Stimulated activated CD8-positive, alpha-beta memory T cell treated with anti-CD3 and anti-CD28 coated beads, Interleukin-4, amount 100 ng/mL, for 24 hours (primary cell): ENCODE results near the gene FAM120AOS.
"Not testable (repeated sequence)": the region's sequence is repeated elsewhere in the genome, so short reads cannot be mapped to it uniquely, and the experiment has no call there.

Source experiments
- DNase-seq: peaks from one replicate; pipeline ENCODE4 v3.0.0-alpha.2; 2020; ENCODE audit warnings: low read depth

The FAM120AOS gene

GRCh38 chr9:93467062-93467416, 13.7 kb upstream of the FAM120AOS start:
- DNase-seq: no peak

- no peak for DNase-seq
These were observed 13.2 kb upstream of the FAM120AOS start for GRCh38 chr9:93466416-93467061.

GRCh38 chr9:93465855-93466254, 12.5 kb upstream of the FAM120AOS start:
- DNase-seq: no peak

- DNase-seq: no peak
These were observed 11.5 kb upstream of the FAM120AOS start for GRCh38 chr9:93464876-93465275.

GRCh38 chr9:93464395-93464794, 11.0 kb upstream of the FAM120AOS start:
- no peak for DNase-seq

- DNase-seq: no peak
These were observed 10.4 kb upstream of the FAM120AOS start for GRCh38 chr9:93463638-93464248.

GRCh38 chr9:93461821-93462220, 8.4 kb upstream of the FAM120AOS start:
- DNase-seq: no peak

GRCh38 chr9:93461414-93461743, 8.0 kb upstream of the FAM120AOS start:
- no peak for DNase-seq

GRCh38 chr9:93460689-93461413, 7.5 kb upstream of the FAM120AOS start:
- DNase-seq: no peak

- DNase-seq: no peak
These were observed 6.1 kb upstream of the FAM120AOS start for GRCh38 chr9:93459432-93459847.

- no peak for DNase-seq
These were observed 5.3 kb upstream of the FAM120AOS start for GRCh38 chr9:93458712-93459111.

GRCh38 chr9:93457006-93457405, 3.6 kb upstream of the FAM120AOS start:
- DNase-seq: no peak

- no peak for DNase-seq
These were observed 3.1 kb upstream of the FAM120AOS start for GRCh38 chr9:93456504-93456903.

- no peak for DNase-seq
These were observed 2.6 kb upstream of the FAM120AOS start for GRCh38 chr9:93456022-93456421.

- DNase-seq: peak; percentile 4
These were observed 703 bp downstream of the FAM120AOS start for GRCh38 chr9:93452710-93453046.

GRCh38 chr9:93451849-93452709, 1.3 kb downstream of the FAM120AOS start:
- DNase-seq: peak; percentile 15

GRCh38 chr9:93450945-93451815, 2.2 kb downstream of the FAM120AOS start, which contains the start of gene FAM120A:
FAM120A (plus strand) TSS chr9:93451685; CDS start chr9:93451916, 231 bp downstream.
- peak; percentile 62 for DNase-seq

- DNase-seq: no peak
These were observed 5.7 kb downstream of the FAM120AOS start for GRCh38 chr9:93447655-93448054.

- no peak for DNase-seq
These were observed 7.3 kb downstream of the FAM120AOS start for GRCh38 chr9:93446073-93446472.

GRCh38 chr9:93440896-93441580, 12.3 kb downstream of the FAM120AOS start:
- DNase-seq: no peak

- DNase-seq: not testable (repeated sequence)
These were observed 14.1 kb downstream of the FAM120AOS start for GRCh38 chr9:93439301-93439700.
